OCI-LY3 (cell line): ENCODE data around the gene CCSER1.

Experiments
- H2AFZ ChIP-seq: fragments of 200-600, 300-600 bp; shearing (Covaris generic); 2 replicates; pipeline ENCODE4 v1.6.0; 2014; ENCODE audit warnings: antibody characterized with exemption, low read depth, low read length
- H3K27ac ChIP-seq: fragments of 200-600, 300-600 bp; sonication (generic); 2 replicates; pipeline ENCODE4 v1.5.1; 2014; ENCODE audit warnings: mild to moderate bottlenecking, low read length, moderate library complexity, mixed read lengths
- H3K27me3 ChIP-seq: fragments of 200-600, 300-600 bp; sonication (generic); 2 replicates; pipeline ENCODE4 v1.6.1; 2014; ENCODE audit warnings: low read depth, low read length, mixed read lengths
- H3K36me3 ChIP-seq: fragments of 200-600, 300-600 bp; sonication (generic); replicated peaks from 2 replicates; pipeline ENCODE3; 2014; ENCODE audit warnings: low read depth, low read length, mixed read lengths
- H3K4me1 ChIP-seq: fragments of 300-600, 200-600 bp; sonication (generic); 2 replicates; pipeline ENCODE4 v1.6.1; 2014; ENCODE audit warnings: low read length, mixed read lengths
- H3K4me2 ChIP-seq: fragments of 200-600, 300-600 bp; sonication (generic); 2 replicates; pipeline ENCODE4 v1.6.1; 2014; ENCODE audit warnings: low read length, mixed read lengths
- H3K4me3 ChIP-seq: fragments of 300-600, 200-600 bp; sonication (generic); 2 replicates; pipeline ENCODE4 v1.5.1; 2014; ENCODE audit warnings: antibody characterized with exemption, mild to moderate bottlenecking, low read length, moderate library complexity
- H3K79me2 ChIP-seq: fragments of 300-600, 200-600 bp; shearing (Covaris generic); 2 replicates; pipeline ENCODE4 v1.6.1; 2014; ENCODE audit warnings: mild to moderate bottlenecking, low read length, mixed read lengths
- H3K9ac ChIP-seq: fragments of 300-600, 200-600 bp; shearing (Covaris generic); 2 replicates; pipeline ENCODE4 v1.6.0; 2014; ENCODE audit warnings: mild to moderate bottlenecking, low read length, moderate library complexity
- H3K9me3 ChIP-seq: fragments of 200-600, 300-600 bp; shearing (Covaris generic); 2 replicates; pipeline ENCODE4 v1.6.1; 2014; ENCODE audit warnings: low read length, mixed read lengths; ENCODE audit not compliant: insufficient read depth
- H4K20me1 ChIP-seq: fragments of 200-600, 300-600 bp; sonication (generic); 2 replicates; pipeline ENCODE4 v1.6.1; 2016; ENCODE audit warnings: low read length, mixed read lengths; ENCODE audit not compliant: insufficient read depth
- EZH2phosphoT487 ChIP-seq: fragments of 200-600 bp; shearing (Covaris generic); IDR thresholded peaks from 2 replicates; pipeline ENCODE4 v1.6.1; 2018; ENCODE audit warnings: antibody characterized with exemption, mixed run types, low read depth
- TF ChIP-seq, protein P1 (sequence below): fragments of 200-600, 300-600 bp; sonication (generic); IDR thresholded peaks from 2 replicates; pipeline ENCODE4 v1.5.1; 2014; ENCODE audit warnings: antibody characterized with exemption, low read length, low read depth

Gene CCSER1

DNA sequence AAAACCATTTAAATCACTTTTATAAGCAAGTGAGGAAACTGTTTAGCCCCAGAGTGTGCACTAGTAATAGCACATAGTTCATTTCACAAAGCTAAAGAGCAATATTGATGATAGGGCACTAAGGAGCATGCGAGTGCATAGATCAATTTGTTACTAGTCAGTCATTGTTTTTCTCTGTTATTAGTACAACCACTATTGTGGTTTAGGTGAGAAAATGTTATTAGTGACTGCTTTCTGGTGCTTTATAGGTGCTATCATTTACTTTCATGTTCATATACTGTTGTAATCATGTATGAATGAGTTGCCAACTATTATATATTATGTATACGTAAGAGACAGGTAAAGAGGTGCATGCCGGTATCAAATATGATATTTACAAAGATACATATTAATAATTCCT is 113.8 kb downstream of the CCSER1 start:
- Histone ChIP-seq H3K4me1 (no peaks in the 10 kb centered on the region), H3K9ac (no peak overlapping the region), H3K27ac (no peak overlapping the region), H3K27me3 (no peaks in the 10 kb centered on the region), H3K4me3 (no peak overlapping the region), H3K36me3 (no peaks in the 10 kb centered on the region), H2AFZ (no peak overlapping the region), H3K9me3 (no peaks in the 10 kb centered on the region), H4K20me1 (no peaks in the 10 kb centered on the region), H3K4me2 (no peak overlapping the region), H3K79me2 (no peaks in the 10 kb centered on the region)
- TF ChIP-seq EZH2phosphoT487: no peak
- TF ChIP-seq, protein P1, sequence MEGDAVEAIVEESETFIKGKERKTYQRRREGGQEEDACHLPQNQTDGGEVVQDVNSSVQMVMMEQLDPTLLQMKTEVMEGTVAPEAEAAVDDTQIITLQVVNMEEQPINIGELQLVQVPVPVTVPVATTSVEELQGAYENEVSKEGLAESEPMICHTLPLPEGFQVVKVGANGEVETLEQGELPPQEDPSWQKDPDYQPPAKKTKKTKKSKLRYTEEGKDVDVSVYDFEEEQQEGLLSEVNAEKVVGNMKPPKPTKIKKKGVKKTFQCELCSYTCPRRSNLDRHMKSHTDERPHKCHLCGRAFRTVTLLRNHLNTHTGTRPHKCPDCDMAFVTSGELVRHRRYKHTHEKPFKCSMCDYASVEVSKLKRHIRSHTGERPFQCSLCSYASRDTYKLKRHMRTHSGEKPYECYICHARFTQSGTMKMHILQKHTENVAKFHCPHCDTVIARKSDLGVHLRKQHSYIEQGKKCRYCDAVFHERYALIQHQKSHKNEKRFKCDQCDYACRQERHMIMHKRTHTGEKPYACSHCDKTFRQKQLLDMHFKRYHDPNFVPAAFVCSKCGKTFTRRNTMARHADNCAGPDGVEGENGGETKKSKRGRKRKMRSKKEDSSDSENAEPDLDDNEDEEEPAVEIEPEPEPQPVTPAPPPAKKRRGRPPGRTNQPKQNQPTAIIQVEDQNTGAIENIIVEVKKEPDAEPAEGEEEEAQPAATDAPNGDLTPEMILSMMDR: no peak

- no peaks in the 10 kb centered on the region for H3K79me2 ChIP-seq
- H3K27ac ChIP-seq: no peak overlapping the region
- H3K4me2 ChIP-seq: no peak overlapping the region
- no peaks in the 10 kb centered on the region for H4K20me1 ChIP-seq
- no peaks in the 10 kb centered on the region for H3K36me3 ChIP-seq
- H3K4me3 ChIP-seq: no peak overlapping the region
- no peaks in the 10 kb centered on the region for H3K9me3 ChIP-seq
- no peaks in the 10 kb centered on the region for H3K27me3 ChIP-seq
- no peak for TF ChIP-seq EZH2phosphoT487
- TF ChIP-seq, protein P1: no peak
- H2AFZ ChIP-seq: no peak overlapping the region
- H3K4me1 ChIP-seq: no peaks in the 10 kb centered on the region
- no peak overlapping the region for H3K9ac ChIP-seq
Observed at GRCh38 chr4:90245837-90246236, 118.6 kb downstream of the CCSER1 start.

- Histone ChIP-seq H3K4me3 (no peak overlapping the region), H3K79me2 (no peaks in the 10 kb centered on the region), H2AFZ (no peak overlapping the region), H3K4me2 (no peak overlapping the region), H4K20me1 (no peaks in the 10 kb centered on the region), H3K9me3 (no peaks in the 10 kb centered on the region), H3K27ac (no peak overlapping the region), H3K27me3 (no peaks in the 10 kb centered on the region), H3K4me1 (no peaks in the 10 kb centered on the region), H3K36me3 (no peaks in the 10 kb centered on the region), H3K9ac (no peak overlapping the region)
- TF ChIP-seq, protein P1: no peak
- no peak for TF ChIP-seq EZH2phosphoT487
Observed at GRCh38 chr4:90246816-90247215, 119.6 kb downstream of the CCSER1 start.

GRCh38 chr4:90254357-90254756 is 127.2 kb downstream of the CCSER1 start:
- no peak for TF ChIP-seq EZH2phosphoT487
- TF ChIP-seq, protein P1: no peak
- Histone ChIP-seq H4K20me1 (no peaks in the 10 kb centered on the region), H3K4me2 (no peak overlapping the region), H3K27ac (no peak overlapping the region), H3K9me3 (no peaks in the 10 kb centered on the region), H3K9ac (no peak overlapping the region), H3K36me3 (no peaks in the 10 kb centered on the region), H3K79me2 (no peaks in the 10 kb centered on the region), H2AFZ (no peak overlapping the region), H3K27me3 (no peaks in the 10 kb centered on the region), H3K4me1 (no peaks in the 10 kb centered on the region), H3K4me3 (no peak overlapping the region)
